H9 (cell line): ENCODE measurements around the gene NTPCR. TPM values are rescaled to one million over a fixed set of nuclear protein-coding genes. Genes with fewer than 3 reads are reported as not detected.
A peak's percentile ranks its signal among the peaks of the same experiment; 100 is the strongest.

Experiments used
- DNase-seq: peaks from one replicate; pipeline ENCODE4 v3.0.0-alpha.2; 2017
- H2AFZ ChIP-seq: one replicate; pipeline ENCODE4 v1.6.1; 2013; ENCODE audit warnings: mild to moderate bottlenecking, low read length, control low read depth, moderate library complexity
- H2AK5ac ChIP-seq: 2 replicates; pipeline ENCODE4 v1.6.1; 2013; ENCODE audit warnings: low read length, control low read depth, mixed read lengths; ENCODE audit not compliant: insufficient read length
- H2BK120ac ChIP-seq: one replicate; pipeline ENCODE4 v1.6.1; 2013; ENCODE audit warnings: low read depth, mild to moderate bottlenecking, low read length, control low read depth, inconsistent platforms; ENCODE audit not compliant: poor library complexity, severe bottlenecking
- H2BK12ac ChIP-seq: 2 replicates; pipeline ENCODE4 v1.6.1; 2013; ENCODE audit warnings: low read length, control low read depth, mixed read lengths, low read depth; ENCODE audit not compliant: insufficient read length
- H2BK15ac ChIP-seq: 2 replicates; pipeline ENCODE4 v1.6.1; 2013; ENCODE audit warnings: low read depth, low read length, control low read depth
- H2BK20ac ChIP-seq: one replicate; pipeline ENCODE4 v1.6.1; 2013; ENCODE audit warnings: low read depth, mild to moderate bottlenecking, low read length, control low read depth, inconsistent platforms; ENCODE audit not compliant: poor library complexity, severe bottlenecking
- H2BK5ac ChIP-seq: 2 replicates; pipeline ENCODE4 v1.6.1; 2013; ENCODE audit warnings: low read length, control low read depth, mixed read lengths; ENCODE audit not compliant: insufficient read length
- H3K14ac ChIP-seq: 2 replicates; pipeline ENCODE4 v1.6.1; 2013; ENCODE audit warnings: low read length, control low read depth; ENCODE audit not compliant: insufficient read depth
- H3K18ac ChIP-seq: 2 replicates; pipeline ENCODE4 v1.6.1; 2013; ENCODE audit warnings: low read depth, mild to moderate bottlenecking, mixed read lengths, low read length, control low read depth; ENCODE audit not compliant: insufficient read length
- H3K23ac ChIP-seq: 2 replicates; pipeline ENCODE4 v1.6.1; 2013; ENCODE audit warnings: low read length, control low read depth, mixed read lengths, low read depth; ENCODE audit not compliant: insufficient read length
- H3K23me2 ChIP-seq: 2 replicates; pipeline ENCODE4 v1.6.1; 2013; ENCODE audit warnings: low read depth, mild to moderate bottlenecking, mixed read lengths, low read length, control low read depth; ENCODE audit not compliant: insufficient read length, poor library complexity, severe bottlenecking
- H3K27ac ChIP-seq: 2 replicates; pipeline ENCODE4 v1.5.1; 2013; ENCODE audit warnings: low read length, control low read depth, mixed read lengths, low read depth; ENCODE audit not compliant: insufficient read length
- H3K27me3 ChIP-seq: 2 replicates; pipeline ENCODE4 v1.6.1; 2013; ENCODE audit warnings: low read length, control low read depth, inconsistent platforms; ENCODE audit not compliant: insufficient read depth
- H3K4ac ChIP-seq: 2 replicates; pipeline ENCODE4 v1.6.1; 2013; ENCODE audit warnings: low read depth, mild to moderate bottlenecking, control low read depth, inconsistent platforms, low read length, moderate library complexity
- H3K4me1 ChIP-seq: 2 replicates; pipeline ENCODE4 v1.6.1; 2013; ENCODE audit warnings: low read length, control low read depth, inconsistent platforms; ENCODE audit not compliant: insufficient read depth
- H3K4me2 ChIP-seq: 2 replicates; pipeline ENCODE4 v1.6.1; 2013; ENCODE audit warnings: low read length, control low read depth, mixed read lengths; ENCODE audit not compliant: insufficient read length, insufficient read depth
- H3K56ac ChIP-seq: 2 replicates; pipeline ENCODE4 v1.6.1; 2013; ENCODE audit warnings: low read depth, mild to moderate bottlenecking, mixed read lengths, low read length, control low read depth; ENCODE audit not compliant: insufficient read length
- H3K79me1 ChIP-seq: 2 replicates; pipeline ENCODE4 v1.6.1; 2013; ENCODE audit warnings: low read depth, mild to moderate bottlenecking, moderate library complexity, low read length, control low read depth, inconsistent platforms; ENCODE audit not compliant: insufficient read depth, poor library complexity, severe bottlenecking
- H3K79me2 ChIP-seq: 2 replicates; pipeline ENCODE4 v1.6.1; 2013; ENCODE audit warnings: low read length, control low read depth, inconsistent platforms; ENCODE audit not compliant: insufficient read depth
- H3K9ac ChIP-seq: 2 replicates; pipeline ENCODE4 v1.6.1; 2013; ENCODE audit warnings: low read length, control low read depth, mixed read lengths; ENCODE audit not compliant: insufficient read length; ENCODE audit errors: extremely low read depth
- H3K9me3 ChIP-seq: one replicate; pipeline ENCODE4 v1.6.1; 2013; ENCODE audit warnings: low read depth, low read length, inconsistent platforms; ENCODE audit not compliant: control insufficient read depth
- H3T11ph ChIP-seq: one replicate; pipeline ENCODE4 v1.6.1; 2013; ENCODE audit warnings: mild to moderate bottlenecking, low read length, control low read depth, inconsistent platforms
- H4K20me1 ChIP-seq: one replicate; pipeline ENCODE4 v1.6.1; 2013; ENCODE audit not compliant: control insufficient read depth, insufficient read length, insufficient read depth
- H4K5ac ChIP-seq: 2 replicates; pipeline ENCODE4 v1.6.1; 2013; ENCODE audit warnings: low read depth, mild to moderate bottlenecking, mixed read lengths, low read length, control low read depth; ENCODE audit not compliant: insufficient read length
- H4K8ac ChIP-seq: replicated peaks from 2 replicates; pipeline ENCODE4 v1.6.1; 2013; ENCODE audit warnings: low read length, control low read depth, mixed read lengths, low read depth; ENCODE audit not compliant: insufficient read length
- H4K91ac ChIP-seq: 2 replicates; pipeline ENCODE4 v1.6.1; 2013; ENCODE audit warnings: low read depth, mild to moderate bottlenecking, moderate library complexity, mixed read lengths, low read length, control low read depth; ENCODE audit not compliant: insufficient read length
- H3K27ac Mint-ChIP-seq, 3 experiments: 2 replicates in 2 of 3; 3 replicates in 1 of 3; pipeline ENCODE4 v1.8.0; 2020 to 2021; ENCODE audit warnings: mixed read lengths in 3 of 3, mild to moderate bottlenecking in 1 of 3, moderate library complexity in 1 of 3
- H3K27me3 Mint-ChIP-seq: 2 replicates; pipeline ENCODE4 v1.8.0; 2021; ENCODE audit warnings: low read depth, mild to moderate bottlenecking, moderate library complexity, mixed read lengths
- H3K36me3 Mint-ChIP-seq, 3 experiments: 2 replicates in 2 of 3; 3 replicates in 1 of 3; pipeline ENCODE4 v1.8.0; 2020 to 2021; ENCODE audit warnings: low read depth in 3 of 3, mixed read lengths in 3 of 3; ENCODE audit not compliant: insufficient read depth in 1 of 3
- H3K4me1 Mint-ChIP-seq, 2 experiments: 2 replicates each; pipeline ENCODE4 v1.8.0; 2020; ENCODE audit warnings: mixed read lengths in 2 of 2
- H3K4me3 Mint-ChIP-seq, 2 experiments: 2 replicates in 1 of 2; 3 replicates in 1 of 2; pipeline ENCODE4 v1.8.0; 2020 to 2021; ENCODE audit warnings: mild to moderate bottlenecking in 2 of 2, mixed read lengths in 2 of 2, moderate library complexity in 1 of 2
- H3K9me3 Mint-ChIP-seq, 2 experiments: 2 replicates in 1 of 2; 3 replicates in 1 of 2; pipeline ENCODE4 v1.8.0; 2020; ENCODE audit warnings: mild to moderate bottlenecking in 2 of 2, mixed read lengths in 2 of 2, moderate library complexity in 1 of 2
- CTCF ChIP-seq: fragments of 200-600 bp; sonication (generic); conservative IDR thresholded peaks from 3 replicates; pipeline ENCODE4 v1.8.0; 2021; ENCODE audit warnings: antibody characterized with exemption, mild to moderate bottlenecking
- WGBS: extraction: QIAGEN DNeasy Blood & Tissue Kit; methylation state at CpG from one replicate; pipeline ENCODE4 v1.1.7; 2013; ENCODE audit warnings: missing lambda C conversion rate, low lambda C conversion rate, mixed read lengths; ENCODE audit not compliant: insufficient read length; ENCODE audit errors: extremely low coverage; 5-methylcytosine and 5-hydroxymethylcytosine counted together
- total RNA-seq: library from RNA; stranded (reverse); gene quantifications from 2 replicates; pipeline ENCODE4 v1.2.1, GENCODE V29; 2021

The NTPCR gene
- total RNA-seq, 1 experiment from 2014 or later, result 87.4 TPM

- H4K91ac ChIP-seq, result no peak overlapping the region
- no peaks in the 10 kb centered on the region for H3K23me2 ChIP-seq
- no peak overlapping the region for H2BK5ac ChIP-seq
- no peak overlapping the region; the same call in 1 of the 2 replicates for H3K14ac ChIP-seq
- no peaks in the 10 kb centered on the region for H3K9me3 ChIP-seq
- no peaks in the 10 kb centered on the region for H3K79me1 ChIP-seq
- H4K5ac ChIP-seq, result no peak overlapping the region
- H2AFZ ChIP-seq, result no peak overlapping the region
- H3K27me3 ChIP-seq, result no peaks in the 10 kb centered on the region
- Mint-ChIP-seq H3K4me3 (no peak overlapping the region), H3K36me3 (peaks cover 8 to 22% (median 20%) of the 10 kb centered on the region in 3 experiments), H3K9me3 (peaks cover 3 to 5% of the 10 kb centered on the region in 2 experiments; a peak in 3 of 5 replicates), H3K27me3 (no peaks in the 10 kb centered on the region), H3K27ac (peak overlapping the region in 1 of 3 experiments; percentile 46; a peak in 2 of 7 replicates), H3K4me1 (no peaks in the 10 kb centered on the region)
- H3K23ac ChIP-seq, result no peak overlapping the region
- H3T11ph ChIP-seq, result no peak overlapping the region
- no peak overlapping the region for H2BK120ac ChIP-seq
- no peak overlapping the region for H2BK20ac ChIP-seq
- no peak overlapping the region for H2BK12ac ChIP-seq
- H3K27ac ChIP-seq, result no peak overlapping the region
- no peaks in the 10 kb centered on the region for H3K4me1 ChIP-seq
- no peak overlapping the region for H3K56ac ChIP-seq
- no peak for TF ChIP-seq CTCF
- H3K18ac ChIP-seq, result no peak overlapping the region
- H2AK5ac ChIP-seq, result no peak overlapping the region
- H3K4me2 ChIP-seq, result no peak overlapping the region
- WGBS, result no CpG with 5 or more reads among the region's 3 CpGs
- H4K20me1 ChIP-seq, result no peaks in the 10 kb centered on the region
- H4K8ac ChIP-seq, result no peak overlapping the region
- no peak for DNase-seq
- no peak overlapping the region for H3K4ac ChIP-seq
- H3K9ac ChIP-seq, result no peak overlapping the region
- no peaks in the 10 kb centered on the region for H3K79me2 ChIP-seq
- no peak overlapping the region for H2BK15ac ChIP-seq
Measured at GRCh38 chr1:233006541-233006973, 56.1 kb downstream of the NTPCR start.
